GM12865 (cell line): ENCODE data around the gene BAIAP2.

Experiments used
- DNase-seq: peaks from one replicate; pipeline ENCODE4 v3.0.0; 2010; ENCODE audit warnings: low read depth
- H3K4me3 ChIP-seq: 2 replicates; pipeline ENCODE4 v1.5.1; 2011; ENCODE audit warnings: mild to moderate bottlenecking, low read depth, low read length, control low read depth
- CTCF ChIP-seq: IDR thresholded peaks from 2 replicates; pipeline ENCODE4 v1.5.1; 2011; ENCODE audit warnings: low read length, control low read depth, low read depth, inconsistent platforms; ENCODE audit not compliant: insufficient read depth; ENCODE audit errors: missing control alignments

BAIAP2 gene

GRCh38 chr17:81086789-81087551, 52.0 kb downstream of the BAIAP2 start:
- DNase-seq: no peak
- no peak overlapping the region for H3K4me3 ChIP-seq
- TF ChIP-seq CTCF: no peak

GRCh38 chr17:81090361-81091136, 55.6 kb downstream of the BAIAP2 start:
- no peak for TF ChIP-seq CTCF
- DNase-seq: peak; percentile 25

GRCh38 chr17:81091154-81091553, 56.2 kb downstream of the BAIAP2 start:
- DNase-seq: no peak
- TF ChIP-seq CTCF: no peak

More at GRCh38 chr17:81090361-81091136, 55.6 kb downstream of the BAIAP2 start:
- H3K4me3 ChIP-seq: no peak overlapping the region

GRCh38 chr17:81091774-81092517, 57.0 kb downstream of the BAIAP2 start:
- no peak for TF ChIP-seq CTCF
- H3K4me3 ChIP-seq: no peak overlapping the region
- DNase-seq: no peak

More at GRCh38 chr17:81091154-81091553, 56.2 kb downstream of the BAIAP2 start:
- no peak overlapping the region for H3K4me3 ChIP-seq

GRCh38 chr17:81092518-81093095, 57.7 kb downstream of the BAIAP2 start:
- H3K4me3 ChIP-seq: no peak overlapping the region
- DNase-seq: no peak
- no peak for TF ChIP-seq CTCF

- H3K4me3 ChIP-seq: no peak overlapping the region
- no peak for DNase-seq
- TF ChIP-seq CTCF: no peak
Measured at GRCh38 chr17:81093619-81094508, 58.9 kb downstream of the BAIAP2 start.
